BJ (cell line): ENCODE results near the gene ARVCF. TPM values are rescaled to one million over a fixed set of nuclear protein-coding genes. Genes with fewer than 3 reads are reported as not detected.

Experiments used
- CTCF ChIA-PET: fragments of 350-600 bp; formaldehyde crosslinking; extraction: SDS; loops from one replicate; lab custom pipeline; 2021; ENCODE audit warnings: antibody characterized with exemption, inconsistent platforms; lab: Yijun Ruan, JAX
- POLR2A ChIA-PET: fragments of 300-600 bp; sonication (Branson Sonifier 250); formaldehyde crosslinking; extraction: SDS; loops from one replicate; lab custom pipeline; 2021; ENCODE audit warnings: antibody characterized with exemption; lab: Charles Lee
- DNase-seq: peaks from one replicate; pipeline ENCODE4 v3.0.0-alpha.2; 2011; ENCODE audit warnings: low read depth
- H3K27me3 ChIP-seq: 2 replicates; pipeline ENCODE4 v1.6.0; 2011; ENCODE audit warnings: low read length; ENCODE audit not compliant: control insufficient read depth, insufficient read depth
- H3K36me3 ChIP-seq: 2 replicates; pipeline ENCODE4 v1.5.1; 2011; ENCODE audit warnings: low read length; ENCODE audit not compliant: control insufficient read depth, insufficient read depth
- H3K4me3 ChIP-seq: 2 replicates; pipeline ENCODE4 v1.5.1; 2011; ENCODE audit warnings: low read depth, mild to moderate bottlenecking, control low read depth, low read length
- CTCF ChIP-seq: IDR thresholded peaks from 2 replicates; pipeline ENCODE4 v1.5.1; 2011; ENCODE audit warnings: low read depth, mild to moderate bottlenecking, control low read depth, inconsistent platforms, low read length, moderate library complexity; ENCODE audit not compliant: insufficient read depth
- polyA plus RNA-seq: library from polyadenylated mRNA; depleted of rRNA; stranded (reverse); fragments of >200 nt; gene quantifications from 2 replicates; pipeline ENCODE4 v1.2.3, GENCODE V29; 2011

ARVCF gene
- polyA plus RNA-seq, 1 experiment: 3.8 TPM

- H3K4me3 ChIP-seq: no peak overlapping the region
- POLR2A ChIA-PET: no interaction called here
- no peaks in the 10 kb centered on the region for H3K27me3 ChIP-seq
- CTCF ChIA-PET: no interaction called here
- DNase-seq: no peak
- no peak for TF ChIP-seq CTCF
- peaks cover 18% of the 10 kb centered on the region for H3K36me3 ChIP-seq
These were observed 20.1 kb upstream of the ARVCF start for GRCh38 chr22:20036535-20037392.

- ChIA-PET CTCF (interaction anchor here (1.0 kb wide), 1 partner anchor 22 kb away, joined by 3 read pairs; no protein-coding TSS in a partner anchor), POLR2A (no interaction called here)
- no peaks in the 10 kb centered on the region for H3K27me3 ChIP-seq
- peaks cover 19% of the 10 kb centered on the region for H3K36me3 ChIP-seq
- TF ChIP-seq CTCF: no peak
- DNase-seq: no peak
- no peak overlapping the region for H3K4me3 ChIP-seq
These were observed 19.5 kb upstream of the ARVCF start for GRCh38 chr22:20036084-20036482.

GRCh38 chr22:20035375-20036083, 18.9 kb upstream of the ARVCF start:
- H3K4me3 ChIP-seq: no peak overlapping the region
- ChIA-PET POLR2A (no interaction called here), CTCF (interaction anchor here (1.0 kb wide), 1 partner anchor 22 kb away, joined by 3 read pairs; no protein-coding TSS in a partner anchor)
- H3K27me3 ChIP-seq: no peaks in the 10 kb centered on the region
- no peak for TF ChIP-seq CTCF
- no peak for DNase-seq
- H3K36me3 ChIP-seq: peaks cover 18% of the 10 kb centered on the region

GRCh38 chr22:20034143-20034542, 17.5 kb upstream of the ARVCF start:
- TF ChIP-seq CTCF: no peak
- no peak overlapping the region for H3K4me3 ChIP-seq
- peaks cover 18% of the 10 kb centered on the region for H3K36me3 ChIP-seq
- DNase-seq: no peak
- ChIA-PET POLR2A (no interaction called here), CTCF (interaction anchor here (1.4 to 1.9 kb wide), 2 partner anchors 12 to 21 kb away, joined by 5 to 6 read pairs; no protein-coding TSS in a partner anchor)
- no peaks in the 10 kb centered on the region for H3K27me3 ChIP-seq
